ENCODE data around the gene MAMSTR. TPM values are rescaled to one million over a fixed set of nuclear protein-coding genes. Genes with fewer than 3 reads are reported as not detected.

The MAMSTR gene
- total and polyA plus RNA-seq, 9 of the 15 experiments (the other 6 are each of a cell fraction or from before 2014, with no cell fraction given), result 0.08 to 1.00 (median 0.40) TPM; not detected in 1

DNA sequence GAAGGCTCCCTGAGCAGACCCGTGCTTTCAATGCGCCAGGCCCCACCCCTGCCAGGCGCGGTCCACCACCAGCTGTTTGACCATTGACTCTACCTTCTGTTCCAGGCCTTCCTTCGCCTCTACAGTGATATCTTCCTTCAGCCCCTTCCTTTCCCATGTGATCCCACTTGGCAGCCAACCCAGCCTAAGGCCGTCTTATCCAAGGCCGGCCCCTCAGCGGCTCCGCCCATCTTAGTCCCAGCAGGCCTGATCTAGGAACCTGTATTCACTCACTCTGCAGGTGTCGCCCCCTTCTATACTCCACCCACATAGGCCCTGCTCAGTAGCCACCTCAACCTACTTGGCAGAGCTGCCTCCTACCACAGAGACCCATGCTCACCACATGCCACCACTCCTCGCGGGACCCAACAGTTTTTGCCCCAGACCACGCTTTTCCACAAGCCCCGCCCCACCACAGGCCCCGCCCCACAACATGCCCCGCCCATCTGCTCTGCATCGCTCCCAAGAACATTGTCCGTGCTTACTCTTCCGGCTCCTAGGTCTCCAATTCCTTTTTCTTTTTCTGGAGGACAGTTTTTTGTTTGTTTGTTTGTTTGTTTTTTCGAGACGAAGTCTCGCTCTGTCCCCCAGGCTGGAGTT lies 18.0 kb upstream of the MAMSTR start:
- DNase-seq (ENCODE audit: extremely low read depth in 1 of 4, low spot score in 3 of 4), result peak; percentile 89 to 95 (median 92)
- Histone ChIP-seq H3K4me2 (ENCODE audit: insufficient read depth, low read length) (peak overlapping the region; percentile 83), H3K9ac (ENCODE audit: insufficient read depth in 1 of 2, low read depth in 2 of 2, low read length in 2 of 2) (peak overlapping the region; percentile 70 to 81), H3K4me1 (replicated peaks in 1 of 2; ENCODE audit: control insufficient read depth in 2 of 2, insufficient read depth in 2 of 2, low read length in 2 of 2) (peaks cover 43 to 56% of the 10 kb centered on the region in 2 experiments), H3K4me3 (peak overlapping the region; percentile 41), H3K9me1 (ENCODE audit: control insufficient read depth, insufficient read depth, low read length) (peaks cover 3% of the 10 kb centered on the region), H4K20me1 (replicated peaks; ENCODE audit: control insufficient read depth, insufficient read depth, low read length) (no peaks in the 10 kb centered on the region), H3K9me3 (replicated peaks; ENCODE audit: control insufficient read depth, insufficient read depth, low read depth, low read length) (no peaks in the 10 kb centered on the region), H3K27me3 (ENCODE audit: control insufficient read depth in 2 of 2, insufficient read depth in 2 of 2, low read length in 2 of 2) (no peaks in the 10 kb centered on the region), H2AFZ (ENCODE audit: low read depth, low read length) (peak overlapping the region; percentile 99), H3K79me2 (ENCODE audit: control insufficient read depth, insufficient read depth, low read length) (peaks cover 8% of the 10 kb centered on the region; the same call in 2 of the 3 replicates), H3K27ac (ENCODE audit: extremely low read depth, low read depth, low read length) (peak overlapping the region; percentile 83), H3K36me3 (ENCODE audit: control insufficient read depth, insufficient read depth, low read length) (no peaks in the 10 kb centered on the region)
- peak; percentile 93 for FAIRE-seq
- intact Hi-C loops (cut with micrococcal nuclease), result loop anchor here (5.0 kb wide), 1 partner anchor 90 kb away; the partner anchor contains the start of gene CA11
- in situ Hi-C loops (cut with MboI), result no loop called here
- ChIA-PET CTCF (ENCODE audit: low intra/inter-chr PET ratio) (no interaction called here), POLR2A (interaction anchor here (0.6 to 2.7 kb wide), 7 partner anchors 10 to 184 kb away, joined by 3 to 10 read pairs (median 3); no protein-coding TSS in a partner anchor)
- BruUV-seq (replicated peaks), result no TSS peak
- 2% methylated on average over 17 of the region's 22 CpGs for WGBS (ENCODE audit: insufficient coverage, low coverage, missing lambda C conversion rate)
- ATAC-seq, result peak; percentile 65
- TF ChIP-seq DIDO1 (tag; IDR thresholded peaks at IDR 0.05; ENCODE audit: low read depth) (no peak), ZNF57 (CRISPR knock-in tag; IDR thresholded peaks at IDR 0.05) (no peak), RUNX1 (IDR thresholded peaks at IDR 0.05; ENCODE audit: low read depth) (no peak), ARID1B (IDR thresholded peaks at IDR 0.05) (0 out of 2 replicates have a peak, but pooled peaks have one; percentile 11), TAL1 (IDR thresholded peaks at IDR 0.05) (no peak), ZNF175 (CRISPR knock-in tag; IDR thresholded peaks at IDR 0.05; ENCODE audit: low read depth) (peak; percentile 53; the same call in 1 of the 2 replicates), BRD9 (IDR thresholded peaks at IDR 0.05; ENCODE audit: low read depth, partially characterized antibody) (no peak), ZNF644 (tag; IDR thresholded peaks at IDR 0.05; ENCODE audit: low read depth) (0 out of 2 replicates have a peak, but pooled peaks have one; percentile 46), HDAC1 (IDR thresholded peaks at IDR 0.05) (peak in 1 of 2 experiments; percentile 92; a peak in 2 of 4 replicates)
- TF ChIP-seq, protein P1, sequence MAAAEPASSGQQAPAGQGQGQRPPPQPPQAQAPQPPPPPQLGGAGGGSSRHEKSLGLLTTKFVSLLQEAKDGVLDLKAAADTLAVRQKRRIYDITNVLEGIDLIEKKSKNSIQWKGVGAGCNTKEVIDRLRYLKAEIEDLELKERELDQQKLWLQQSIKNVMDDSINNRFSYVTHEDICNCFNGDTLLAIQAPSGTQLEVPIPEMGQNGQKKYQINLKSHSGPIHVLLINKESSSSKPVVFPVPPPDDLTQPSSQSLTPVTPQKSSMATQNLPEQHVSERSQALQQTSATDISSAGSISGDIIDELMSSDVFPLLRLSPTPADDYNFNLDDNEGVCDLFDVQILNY (CRISPR knock-in tag; IDR thresholded peaks at IDR 0.05), result no peak
- TF ChIP-seq, protein P2, sequence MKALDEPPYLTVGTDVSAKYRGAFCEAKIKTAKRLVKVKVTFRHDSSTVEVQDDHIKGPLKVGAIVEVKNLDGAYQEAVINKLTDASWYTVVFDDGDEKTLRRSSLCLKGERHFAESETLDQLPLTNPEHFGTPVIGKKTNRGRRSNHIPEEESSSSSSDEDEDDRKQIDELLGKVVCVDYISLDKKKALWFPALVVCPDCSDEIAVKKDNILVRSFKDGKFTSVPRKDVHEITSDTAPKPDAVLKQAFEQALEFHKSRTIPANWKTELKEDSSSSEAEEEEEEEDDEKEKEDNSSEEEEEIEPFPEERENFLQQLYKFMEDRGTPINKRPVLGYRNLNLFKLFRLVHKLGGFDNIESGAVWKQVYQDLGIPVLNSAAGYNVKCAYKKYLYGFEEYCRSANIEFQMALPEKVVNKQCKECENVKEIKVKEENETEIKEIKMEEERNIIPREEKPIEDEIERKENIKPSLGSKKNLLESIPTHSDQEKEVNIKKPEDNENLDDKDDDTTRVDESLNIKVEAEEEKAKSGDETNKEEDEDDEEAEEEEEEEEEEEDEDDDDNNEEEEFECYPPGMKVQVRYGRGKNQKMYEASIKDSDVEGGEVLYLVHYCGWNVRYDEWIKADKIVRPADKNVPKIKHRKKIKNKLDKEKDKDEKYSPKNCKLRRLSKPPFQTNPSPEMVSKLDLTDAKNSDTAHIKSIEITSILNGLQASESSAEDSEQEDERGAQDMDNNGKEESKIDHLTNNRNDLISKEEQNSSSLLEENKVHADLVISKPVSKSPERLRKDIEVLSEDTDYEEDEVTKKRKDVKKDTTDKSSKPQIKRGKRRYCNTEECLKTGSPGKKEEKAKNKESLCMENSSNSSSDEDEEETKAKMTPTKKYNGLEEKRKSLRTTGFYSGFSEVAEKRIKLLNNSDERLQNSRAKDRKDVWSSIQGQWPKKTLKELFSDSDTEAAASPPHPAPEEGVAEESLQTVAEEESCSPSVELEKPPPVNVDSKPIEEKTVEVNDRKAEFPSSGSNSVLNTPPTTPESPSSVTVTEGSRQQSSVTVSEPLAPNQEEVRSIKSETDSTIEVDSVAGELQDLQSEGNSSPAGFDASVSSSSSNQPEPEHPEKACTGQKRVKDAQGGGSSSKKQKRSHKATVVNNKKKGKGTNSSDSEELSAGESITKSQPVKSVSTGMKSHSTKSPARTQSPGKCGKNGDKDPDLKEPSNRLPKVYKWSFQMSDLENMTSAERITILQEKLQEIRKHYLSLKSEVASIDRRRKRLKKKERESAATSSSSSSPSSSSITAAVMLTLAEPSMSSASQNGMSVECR (CRISPR knock-in tag; IDR thresholded peaks at IDR 0.05), result 0 out of 2 replicates have a peak, but pooled peaks have one; percentile 37
- TF ChIP-seq, protein P3, sequence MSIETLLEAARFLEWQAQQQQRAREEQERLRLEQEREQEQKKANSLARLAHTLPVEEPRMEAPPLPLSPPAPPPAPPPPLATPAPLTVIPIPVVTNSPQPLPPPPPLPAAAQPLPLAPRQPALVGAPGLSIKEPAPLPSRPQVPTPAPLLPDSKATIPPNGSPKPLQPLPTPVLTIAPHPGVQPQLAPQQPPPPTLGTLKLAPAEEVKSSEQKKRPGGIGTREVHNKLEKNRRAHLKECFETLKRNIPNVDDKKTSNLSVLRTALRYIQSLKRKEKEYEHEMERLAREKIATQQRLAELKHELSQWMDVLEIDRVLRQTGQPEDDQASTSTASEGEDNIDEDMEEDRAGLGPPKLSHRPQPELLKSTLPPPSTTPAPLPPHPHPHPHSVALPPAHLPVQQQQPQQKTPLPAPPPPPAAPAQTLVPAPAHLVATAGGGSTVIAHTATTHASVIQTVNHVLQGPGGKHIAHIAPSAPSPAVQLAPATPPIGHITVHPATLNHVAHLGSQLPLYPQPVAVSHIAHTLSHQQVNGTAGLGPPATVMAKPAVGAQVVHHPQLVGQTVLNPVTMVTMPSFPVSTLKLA (conservative IDR thresholded peaks at IDR 0.05), result peak; percentile 74 to 87
- TF ChIP-seq, protein P4, sequence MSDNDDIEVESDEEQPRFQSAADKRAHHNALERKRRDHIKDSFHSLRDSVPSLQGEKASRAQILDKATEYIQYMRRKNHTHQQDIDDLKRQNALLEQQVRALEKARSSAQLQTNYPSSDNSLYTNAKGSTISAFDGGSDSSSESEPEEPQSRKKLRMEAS (CRISPR knock-in tag; IDR thresholded peaks at IDR 0.05), result peak; percentile 74

Data from K562 (cell line).